ENCODE data around the gene TSPAN9. TPM values are rescaled to one million over a fixed set of nuclear protein-coding genes. Genes with fewer than 3 reads are reported as not detected.

Gene TSPAN9
- 10 to 100 TPM; 79.9 to 98.9 (median 89.6) TPM for polyA plus RNA-seq (ENCODE audit: insufficient read length in 4 of 4)

- DNase-seq (ENCODE audit: low read depth in 4 of 4, low spot score in 3 of 4), result no peak
Measured at GRCh38 chr12:3076730-3077571, at the start of gene TSPAN9. TSPAN9 (plus strand) TSS chr12:3077379; CDS start chr12:3201194, 123,815 bp downstream.

DNA sequence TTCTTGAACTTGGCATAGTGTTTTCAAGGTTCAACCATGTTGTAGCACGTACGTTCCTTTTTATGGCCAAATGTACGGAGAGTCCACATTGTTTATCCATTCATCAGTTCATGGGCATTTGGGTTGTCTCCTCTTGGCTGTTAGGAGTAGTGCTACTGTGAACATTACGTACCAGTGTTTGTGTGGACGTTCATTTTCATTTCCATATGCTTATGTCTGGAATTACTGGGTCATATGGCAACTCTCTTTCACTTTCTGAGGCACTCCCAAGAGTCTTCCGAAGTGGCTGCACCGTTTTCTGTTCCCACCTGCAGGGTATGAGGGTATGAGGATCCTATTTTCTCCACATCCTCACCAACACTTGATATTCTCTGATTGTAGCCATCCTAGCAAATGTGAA, 49.1 kb upstream of the TSPAN9 start:
- DNase-seq (ENCODE audit: low read depth in 4 of 4, low spot score in 3 of 4), result no peak

- DNase-seq (ENCODE audit: low read depth in 4 of 4, low spot score in 3 of 4), result no peak
Measured at GRCh38 chr12:3030821-3031429, 46.3 kb upstream of the TSPAN9 start.

DNA sequence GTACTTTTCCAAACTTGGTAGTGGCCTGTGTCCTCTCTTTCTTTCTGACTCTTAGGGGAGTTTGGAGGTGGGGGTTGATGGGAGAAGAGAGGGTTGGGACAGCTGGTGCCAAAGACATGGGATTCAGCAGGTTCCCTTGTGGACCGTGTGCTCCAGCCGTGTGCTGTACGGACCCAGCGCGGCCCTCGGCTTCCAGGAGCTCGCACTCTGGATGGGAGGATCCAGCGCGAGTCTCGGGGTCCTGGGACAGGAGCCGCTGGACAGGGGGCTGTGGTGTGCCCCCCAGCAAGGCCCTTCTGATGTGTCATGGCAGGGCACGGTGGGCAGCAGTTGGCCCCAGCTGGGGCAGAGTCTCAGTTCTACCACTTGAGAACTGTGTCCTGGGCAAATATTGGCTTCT, 45.0 kb upstream of the TSPAN9 start:
- DNase-seq (ENCODE audit: low read depth in 4 of 4, low spot score in 3 of 4), result no peak

DNA sequence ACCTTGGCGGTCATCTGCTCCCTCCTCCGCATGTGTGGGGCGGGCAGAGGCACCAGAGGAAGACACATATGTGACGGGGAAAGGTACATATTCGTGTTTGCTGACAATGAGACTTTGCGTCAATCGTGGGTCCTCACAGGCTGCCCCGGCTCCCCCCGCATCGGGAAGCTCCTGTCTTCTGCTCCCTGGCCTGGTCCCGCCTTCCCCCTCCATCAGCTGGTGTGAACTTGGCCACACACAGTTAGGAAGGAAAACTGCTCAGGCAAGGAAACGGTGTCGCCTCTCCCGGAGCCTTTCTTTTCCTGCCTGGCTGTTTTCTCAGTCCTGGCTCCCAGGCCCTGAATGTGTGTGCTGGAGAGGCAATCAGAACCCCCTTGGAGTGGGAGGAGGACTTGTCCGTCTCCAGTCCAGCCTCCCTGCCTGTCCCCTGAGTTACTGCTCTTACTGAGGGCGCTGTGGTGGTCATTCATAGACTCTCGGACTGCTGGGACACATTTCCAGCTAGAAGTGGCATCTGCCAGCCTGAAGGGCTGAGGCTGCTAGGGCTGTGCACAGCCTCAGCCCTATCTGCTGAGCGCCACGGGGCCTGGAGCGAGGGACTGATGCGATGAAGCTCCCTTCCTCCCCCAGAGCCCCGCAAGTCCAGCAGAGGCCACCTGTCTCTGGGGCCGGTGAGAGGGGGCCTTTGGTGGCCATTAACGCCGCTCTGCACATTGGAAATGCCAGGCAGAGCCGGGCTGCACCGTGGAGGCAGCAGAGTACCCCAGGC, 44.2 kb upstream of the TSPAN9 start:
- peak in 3 of 4 donors; percentile 46 to 51 (median 50) for DNase-seq (ENCODE audit: low read depth in 4 of 4, low spot score in 3 of 4)

GRCh38 chr12:3033539-3033867, 43.7 kb upstream of the TSPAN9 start:
- no peak for DNase-seq (ENCODE audit: low read depth in 4 of 4, low spot score in 3 of 4)

- DNase-seq (ENCODE audit: low read depth in 4 of 4, low spot score in 3 of 4), result peak in 1 of 4 donors; percentile 46
Measured at GRCh38 chr12:3034067-3034750, 43.0 kb upstream of the TSPAN9 start.

DNA sequence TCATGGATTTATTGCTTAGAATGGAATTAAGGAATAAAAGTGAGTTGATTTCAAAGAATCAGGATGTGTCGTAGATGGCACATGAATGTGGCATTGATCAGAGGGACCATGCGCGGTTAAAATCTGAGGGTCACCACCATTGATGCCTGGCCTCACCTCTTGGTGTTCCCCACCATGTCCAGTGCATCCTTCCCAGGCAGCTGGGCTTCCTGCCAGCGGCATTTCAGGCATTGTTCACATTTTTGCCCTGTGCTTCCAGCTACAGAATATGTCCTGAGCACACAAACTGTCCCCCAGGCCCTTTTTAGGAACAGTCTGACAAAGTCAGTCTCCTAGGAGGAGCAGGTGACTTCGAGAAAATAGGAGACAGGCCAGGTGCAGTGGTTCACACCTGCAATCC, 42.0 kb upstream of the TSPAN9 start:
- DNase-seq (ENCODE audit: low read depth in 4 of 4, low spot score in 3 of 4), result no peak

GRCh38 chr12:3035815-3036702, 41.1 kb upstream of the TSPAN9 start:
- no peak for DNase-seq (ENCODE audit: low read depth in 4 of 4, low spot score in 3 of 4)

GRCh38 chr12:3036901-3037600, 40.1 kb upstream of the TSPAN9 start:
- DNase-seq (ENCODE audit: low read depth in 4 of 4, low spot score in 3 of 4), result no peak

DNA sequence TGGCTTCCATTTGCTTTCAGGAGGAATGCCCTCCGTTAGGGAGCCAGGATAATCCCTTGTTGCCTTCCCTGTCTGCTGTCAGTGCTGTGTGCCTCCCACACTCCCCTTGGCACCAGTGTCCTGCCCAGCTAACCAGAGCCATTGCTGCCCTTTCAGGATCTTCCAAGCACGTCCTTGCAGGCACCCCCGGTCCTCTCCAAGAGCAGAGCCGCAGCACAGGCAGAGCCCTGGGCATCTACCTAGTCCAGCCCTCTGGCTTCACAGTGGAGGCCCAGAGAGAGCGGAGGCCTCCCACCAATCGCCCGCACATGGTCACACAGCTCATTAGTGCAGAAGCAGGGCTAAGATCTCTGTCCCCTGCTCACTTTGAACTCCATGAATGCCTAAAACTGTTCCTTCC, 39.0 kb upstream of the TSPAN9 start:
- DNase-seq (ENCODE audit: low read depth in 4 of 4, low spot score in 3 of 4), result no peak

- no peak for DNase-seq (ENCODE audit: low read depth in 4 of 4, low spot score in 3 of 4)
Measured at GRCh38 chr12:3038926-3039510, 38.2 kb upstream of the TSPAN9 start.

GRCh38 chr12:3040026-3040656, 37.0 kb upstream of the TSPAN9 start:
- no peak for DNase-seq (ENCODE audit: low read depth in 4 of 4, low spot score in 3 of 4)

- no peak for DNase-seq (ENCODE audit: low read depth in 4 of 4, low spot score in 3 of 4)
Measured at GRCh38 chr12:3040663-3041544, 36.3 kb upstream of the TSPAN9 start.

GRCh38 chr12:3041558-3042164, 35.5 kb upstream of the TSPAN9 start:
- DNase-seq (ENCODE audit: low read depth in 4 of 4, low spot score in 3 of 4), result peak in 1 of 4 donors; percentile 47

DNA sequence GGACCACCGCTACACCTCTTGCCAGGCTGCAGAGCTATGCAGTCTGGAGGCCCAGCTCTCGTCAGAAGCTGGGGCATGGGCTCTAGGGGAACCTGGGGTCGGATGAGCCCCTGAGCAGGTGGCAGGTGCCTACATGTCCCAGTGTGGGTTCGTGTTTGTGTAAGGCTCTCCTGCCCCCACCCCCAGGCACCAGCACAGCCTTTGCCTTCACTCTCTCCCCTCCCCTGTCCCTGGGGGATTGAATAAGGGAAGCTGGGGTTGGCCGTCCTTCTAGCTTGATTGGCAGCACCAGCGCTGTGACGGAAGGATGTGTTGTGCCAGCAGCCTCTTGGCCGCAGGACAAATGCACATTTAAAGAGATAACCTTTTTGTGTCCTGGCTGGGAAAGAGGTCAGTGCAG, 34.8 kb upstream of the TSPAN9 start:
- no peak for DNase-seq (ENCODE audit: low read depth in 4 of 4, low spot score in 3 of 4)

- DNase-seq (ENCODE audit: low read depth in 4 of 4, low spot score in 3 of 4), result no peak
Measured at GRCh38 chr12:3042826-3043225, 34.4 kb upstream of the TSPAN9 start.

Data from left renal pelvis (tissue), 4 donors.